Small intestine (tissue), 7 donors: ENCODE results near the gene AJM1. TPM values are rescaled to one million over a fixed set of nuclear protein-coding genes. Genes with fewer than 3 reads are reported as not detected.

Source experiments
- DNase-seq, 2 donors: peaks; one replicate each; pipeline versions ENCODE4 v3.0.0 to v3.0.0-alpha.2; 2013
- FAIRE-seq: peaks from 2 replicates; lab custom pipeline; 2012; peaks lifted over from hg19 to GRCh38; lab: Jason Lieb, UNC
- H3K27ac ChIP-seq, 3 donors: one replicate each; pipeline ENCODE4 v1.5.1; 2013; ENCODE audit warnings: low read length in 2 of 3, mild to moderate bottlenecking in 2 of 3, control low read depth in 1 of 3, inconsistent platforms in 1 of 3, low read depth in 1 of 3, moderate library complexity in 1 of 3
- H3K27me3 ChIP-seq, 3 donors: one replicate each; pipeline ENCODE4 v1.6.1; 2013; ENCODE audit warnings: low read length in 3 of 3, inconsistent platforms in 1 of 3; ENCODE audit not compliant: control insufficient read depth in 3 of 3, insufficient read depth in 3 of 3
- H3K36me3 ChIP-seq, 3 donors: one replicate each; pipeline ENCODE4 v1.6.1; 2013; ENCODE audit warnings: low read length in 3 of 3, inconsistent platforms in 1 of 3, low read depth in 1 of 3, mild to moderate bottlenecking in 1 of 3, moderate library complexity in 1 of 3; ENCODE audit not compliant: control insufficient read depth in 3 of 3, insufficient read depth in 2 of 3
- H3K4me1 ChIP-seq, 3 donors: one replicate each; pipeline ENCODE4 v1.6.1; 2013; ENCODE audit warnings: low read length in 2 of 3, inconsistent platforms in 1 of 3, low read depth in 1 of 3, mild to moderate bottlenecking in 1 of 3, moderate library complexity in 1 of 3; ENCODE audit not compliant: control insufficient read depth in 3 of 3, insufficient read depth in 2 of 3
- H3K4me3 ChIP-seq, 3 donors: one replicate each; pipeline ENCODE4 v1.5.1; 2013; ENCODE audit warnings: low read length in 3 of 3, control low read depth in 1 of 3, inconsistent platforms in 1 of 3, low read depth in 1 of 3, mild to moderate bottlenecking in 1 of 3, moderate library complexity in 1 of 3
- H3K9me3 ChIP-seq, 2 donors: one replicate each; pipeline ENCODE4 v1.6.1; 2013; ENCODE audit warnings: low read depth in 1 of 2, low read length in 1 of 2; ENCODE audit not compliant: control insufficient read depth in 2 of 2, insufficient read depth in 1 of 2
- whole genome bisulfite sequencing, 3 donors: extraction: QIAGEN DNeasy Blood & Tissue Kit; methylation state at CpG; one replicate each; pipeline ENCODE4 v1.1.7; 2013; 5-methylcytosine and 5-hydroxymethylcytosine counted together
- polyA plus RNA-seq, 4 donors: library from polyadenylated mRNA; stranded (reverse) in 3 of 4; unstranded in 1 of 4; fragments of 200-250 nt in 3 of 4; fragments of 120-200 nt in 1 of 4; gene quantifications; one replicate each; pipeline versions ENCODE4 v1.2.1 to v1.2.3, GENCODE V29; 2013
- donor health status: healthy with polysubstance abuse.
- donor health status: control.
- donor health status: control.
- donor health status: Bipolar disorder and iron deficiency.
- donor health status: healthy.

Gene AJM1
- polyA plus RNA-seq, 4 donors, result 1.1 to 11.6 (median 2.6) TPM

GRCh38 chr9:136826703-136827582 is 15.3 kb upstream of the AJM1 start:
- no peak overlapping the region for H3K4me3 ChIP-seq
- DNase-seq (no peak), FAIRE-seq (no peak)
- no peak overlapping the region for H3K27ac ChIP-seq
- no peaks in the 10 kb centered on the region for H3K27me3 ChIP-seq
- WGBS, 3 donors, result 85 to 91% (median 91%) methylated on average over 22 to 24 of the region's 24 CpGs
- peaks cover 13 to 99% (median 18%) of the 10 kb centered on the region in 3 donors for H3K36me3 ChIP-seq
- no peaks in the 10 kb centered on the region for H3K4me1 ChIP-seq
- H3K9me3 ChIP-seq, result no peaks in the 10 kb centered on the region

- no peak for FAIRE-seq
- H3K4me3 ChIP-seq, result no peak overlapping the region
- H3K27ac ChIP-seq, result no peak overlapping the region
- H3K27me3 ChIP-seq, result no peaks in the 10 kb centered on the region
- no peak for DNase-seq
- H3K9me3 ChIP-seq, result no peaks in the 10 kb centered on the region
- H3K36me3 ChIP-seq, result peaks cover 14 to 100% (median 18%) of the 10 kb centered on the region in 3 donors
- WGBS, 3 donors, result 87 to 94% (median 88%) methylated on average over 14 of the region's 14 CpGs
- no peaks in the 10 kb centered on the region for H3K4me1 ChIP-seq
Measured at GRCh38 chr9:136827794-136828473, 14.3 kb upstream of the AJM1 start.

GRCh38 chr9:136828474-136829140 is 13.7 kb upstream of the AJM1 start:
- no peak overlapping the region for H3K4me3 ChIP-seq
- no peaks in the 10 kb centered on the region for H3K9me3 ChIP-seq
- H3K4me1 ChIP-seq, result no peaks in the 10 kb centered on the region
- WGBS, 3 donors, result 94 to 96% (median 94%) methylated on average over 31 of the region's 31 CpGs
- no peak for FAIRE-seq
- no peak overlapping the region for H3K27ac ChIP-seq
- no peaks in the 10 kb centered on the region for H3K27me3 ChIP-seq
- peaks cover 11 to 99% (median 18%) of the 10 kb centered on the region in 3 donors for H3K36me3 ChIP-seq
- no peak for DNase-seq

- H3K9me3 ChIP-seq, result no peaks in the 10 kb centered on the region
- H3K36me3 ChIP-seq, result peaks cover 11 to 95% (median 18%) of the 10 kb centered on the region in 3 donors
- H3K4me3 ChIP-seq, result no peak overlapping the region
- WGBS, 3 donors, result 93 to 96% (median 94%) methylated on average over 13 to 14 of the region's 14 CpGs
- H3K27ac ChIP-seq, result no peak overlapping the region
- FAIRE-seq (no peak), DNase-seq (no peak)
- no peaks in the 10 kb centered on the region for H3K4me1 ChIP-seq
- no peaks in the 10 kb centered on the region for H3K27me3 ChIP-seq
Measured at GRCh38 chr9:136829412-136829811, 12.9 kb upstream of the AJM1 start.

- DNase-seq (no peak), FAIRE-seq (no peak)
- WGBS, 3 donors, result 85 to 91% (median 90%) methylated on average over 37 to 41 of the region's 41 CpGs
- Histone ChIP-seq H3K27ac (no peak overlapping the region), H3K36me3 (peaks cover 11 to 91% (median 19%) of the 10 kb centered on the region in 3 donors), H3K27me3 (no peaks in the 10 kb centered on the region), H3K9me3 (no peaks in the 10 kb centered on the region), H3K4me1 (no peaks in the 10 kb centered on the region), H3K4me3 (no peak overlapping the region)
Measured at GRCh38 chr9:136829981-136830885, 12.0 kb upstream of the AJM1 start.

- Histone ChIP-seq H3K36me3 (peaks cover 11 to 91% (median 19%) of the 10 kb centered on the region in 3 donors), H3K27ac (no peak overlapping the region), H3K9me3 (no peaks in the 10 kb centered on the region), H3K27me3 (no peaks in the 10 kb centered on the region), H3K4me1 (no peaks in the 10 kb centered on the region), H3K4me3 (no peak overlapping the region)
- WGBS, 3 donors, result 89 to 93% (median 93%) methylated on average over 28 to 30 of the region's 30 CpGs
- FAIRE-seq (no peak), DNase-seq (no peak)
Measured at GRCh38 chr9:136831002-136831719, 11.1 kb upstream of the AJM1 start.

GRCh38 chr9:136831720-136832104 is 10.6 kb upstream of the AJM1 start:
- FAIRE-seq, result no peak
- H3K4me1 ChIP-seq, result no peaks in the 10 kb centered on the region
- no peaks in the 10 kb centered on the region for H3K9me3 ChIP-seq
- no peaks in the 10 kb centered on the region for H3K27me3 ChIP-seq
- no peak overlapping the region for H3K27ac ChIP-seq
- 93% methylated on average over 22 to 23 of the region's 23 CpGs for WGBS, 3 donors
- no peak overlapping the region for H3K4me3 ChIP-seq
- DNase-seq, result no peak
- H3K36me3 ChIP-seq, result peaks cover 11 to 91% (median 23%) of the 10 kb centered on the region in 3 donors
